ENCODE results near the gene BAIAP2L2. TPM values are rescaled to one million over a fixed set of nuclear protein-coding genes. Genes with fewer than 3 reads are reported as not detected.

The BAIAP2L2 gene
- total RNA-seq, 1 donor from 2014 or later, result 0.64 TPM

DNA sequence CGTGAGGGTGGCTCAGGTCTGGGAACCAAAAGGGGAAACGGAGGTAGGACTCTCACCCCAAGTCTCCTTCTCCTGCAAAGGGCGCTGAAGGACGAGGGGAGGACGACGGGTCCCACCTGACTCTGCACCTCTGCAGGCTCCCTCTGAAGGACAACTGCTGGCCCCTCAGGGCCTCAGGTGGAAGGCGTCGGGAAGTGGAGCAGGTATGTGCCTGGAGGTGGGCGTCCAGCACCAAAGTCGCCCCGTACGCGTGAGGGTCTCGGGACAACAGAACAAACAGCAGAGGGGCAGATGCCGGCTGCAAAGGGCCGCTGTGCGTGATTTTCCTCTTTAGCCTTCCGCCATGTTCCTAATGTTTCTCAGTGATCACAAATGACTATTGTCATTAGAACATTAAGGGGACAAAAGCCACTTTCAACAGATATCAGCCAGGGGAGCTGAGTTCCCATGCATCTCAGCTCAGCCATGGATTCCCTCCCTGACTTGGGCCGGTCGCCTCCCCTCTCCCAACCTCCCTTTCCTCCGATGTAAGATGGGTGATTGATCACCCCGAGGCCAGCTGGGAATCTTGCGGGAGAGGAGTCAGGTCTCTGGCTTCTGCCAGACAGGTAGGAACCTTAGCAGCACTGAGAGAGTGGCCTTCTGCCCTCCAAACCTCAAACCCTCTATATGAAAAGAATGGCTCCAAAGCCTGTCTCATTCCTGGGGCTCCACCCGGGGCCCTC lies 27.3 kb downstream of the BAIAP2L2 start:
- ChIA-PET CTCF (no interaction called here), POLR2A (interaction anchor here (0.6 kb wide), 1 partner anchor 362 kb away, joined by 3 read pairs; no protein-coding TSS in a partner anchor)
- Mint-ChIP-seq H3K27ac (no peak overlapping the region), H3K27me3 (peaks cover 23% of the 10 kb centered on the region), H3K36me3 (ENCODE audit: low read depth) (no peaks in the 10 kb centered on the region), H3K4me1 (peaks cover 7% of the 10 kb centered on the region), H3K4me3 (no peak overlapping the region), H3K9me3 (no peaks in the 10 kb centered on the region)
- DNase-seq (no peak), ATAC-seq (ENCODE audit: low read depth) (no peak)
- intact Hi-C loops (cut with micrococcal nuclease), result no loop called here
- TF ChIP-seq, protein P1, sequence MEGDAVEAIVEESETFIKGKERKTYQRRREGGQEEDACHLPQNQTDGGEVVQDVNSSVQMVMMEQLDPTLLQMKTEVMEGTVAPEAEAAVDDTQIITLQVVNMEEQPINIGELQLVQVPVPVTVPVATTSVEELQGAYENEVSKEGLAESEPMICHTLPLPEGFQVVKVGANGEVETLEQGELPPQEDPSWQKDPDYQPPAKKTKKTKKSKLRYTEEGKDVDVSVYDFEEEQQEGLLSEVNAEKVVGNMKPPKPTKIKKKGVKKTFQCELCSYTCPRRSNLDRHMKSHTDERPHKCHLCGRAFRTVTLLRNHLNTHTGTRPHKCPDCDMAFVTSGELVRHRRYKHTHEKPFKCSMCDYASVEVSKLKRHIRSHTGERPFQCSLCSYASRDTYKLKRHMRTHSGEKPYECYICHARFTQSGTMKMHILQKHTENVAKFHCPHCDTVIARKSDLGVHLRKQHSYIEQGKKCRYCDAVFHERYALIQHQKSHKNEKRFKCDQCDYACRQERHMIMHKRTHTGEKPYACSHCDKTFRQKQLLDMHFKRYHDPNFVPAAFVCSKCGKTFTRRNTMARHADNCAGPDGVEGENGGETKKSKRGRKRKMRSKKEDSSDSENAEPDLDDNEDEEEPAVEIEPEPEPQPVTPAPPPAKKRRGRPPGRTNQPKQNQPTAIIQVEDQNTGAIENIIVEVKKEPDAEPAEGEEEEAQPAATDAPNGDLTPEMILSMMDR (IDR thresholded peaks at IDR 0.05), result no peak

DNA sequence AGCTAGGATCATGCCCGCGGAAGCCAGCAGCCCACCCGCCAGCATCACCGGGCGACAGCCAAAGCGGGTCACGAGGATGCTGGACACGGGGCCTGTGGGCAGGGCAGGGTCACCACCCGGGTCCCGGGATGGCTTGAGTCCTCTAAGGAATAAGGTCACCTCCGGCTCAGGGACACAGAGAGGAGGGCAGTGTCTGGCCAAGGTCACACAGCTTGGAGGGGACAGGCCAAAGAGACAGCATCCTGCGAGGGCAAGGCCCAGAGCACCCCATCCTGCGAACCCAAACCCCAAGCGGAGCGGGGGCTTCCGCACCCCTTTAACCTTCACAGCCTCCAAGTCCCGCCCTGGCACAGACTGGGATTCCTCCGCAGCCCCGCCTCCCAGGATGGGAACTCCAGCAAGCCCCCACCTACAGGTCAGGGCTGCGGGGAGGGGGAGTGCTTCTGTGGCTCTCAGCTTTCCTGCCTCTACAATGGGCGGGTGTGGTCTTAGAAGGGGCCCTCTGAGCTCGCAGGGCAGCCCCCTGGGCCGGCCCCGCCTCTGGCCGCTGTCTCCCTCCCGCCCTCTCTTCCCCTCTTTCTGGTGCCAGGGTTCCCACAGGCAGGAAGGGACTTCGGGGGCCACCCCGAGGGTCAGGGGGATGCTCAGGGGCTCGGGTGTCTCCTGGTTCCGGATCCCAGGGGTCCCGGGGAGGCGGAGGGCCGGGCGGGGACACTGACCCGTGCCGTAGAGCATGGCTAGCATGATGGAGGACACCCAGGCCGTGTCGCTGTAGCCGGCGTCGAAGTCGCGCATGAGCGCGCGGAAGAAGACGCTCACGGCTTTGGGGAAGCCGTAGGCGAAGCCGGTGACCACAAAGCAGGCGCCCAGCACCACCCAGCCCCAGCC lies 28.3 kb downstream of the BAIAP2L2 start:
- Mint-ChIP-seq H3K9me3 (no peaks in the 10 kb centered on the region), H3K4me1 (peaks cover 7% of the 10 kb centered on the region), H3K4me3 (no peak overlapping the region), H3K27me3 (peaks cover 14% of the 10 kb centered on the region), H3K27ac (no peak overlapping the region), H3K36me3 (ENCODE audit: low read depth) (no peaks in the 10 kb centered on the region)
- ChIA-PET POLR2A (no interaction called here), CTCF (no interaction called here)
- DNase-seq (no peak), ATAC-seq (ENCODE audit: low read depth) (peak; percentile 23)
- intact Hi-C loops (cut with micrococcal nuclease), result no loop called here
- TF ChIP-seq, protein P1 (IDR thresholded peaks at IDR 0.05), result no peak

DNA sequence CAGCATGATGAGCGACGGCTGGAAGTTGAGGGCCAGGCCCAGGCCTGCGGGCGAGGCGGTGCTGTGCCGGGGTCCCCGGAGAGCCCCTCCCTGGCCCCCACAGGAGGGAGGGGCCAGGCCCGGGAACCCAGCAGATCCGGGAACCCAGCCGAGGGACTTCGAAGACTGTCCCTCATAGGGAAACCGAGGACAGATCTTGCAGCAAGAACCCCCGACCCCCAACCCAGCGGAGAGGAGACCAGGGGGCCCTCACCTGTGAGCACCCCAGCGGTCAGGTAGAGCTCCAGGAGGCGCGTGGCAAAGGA lies 28.9 kb downstream of the BAIAP2L2 start:
- POLR2A ChIA-PET, result no interaction called here
- no peak overlapping the region for H3K4me3 Mint-ChIP-seq
- TF ChIP-seq, protein P1 (IDR thresholded peaks at IDR 0.05), result no peak
- peaks cover 7% of the 10 kb centered on the region for H3K4me1 Mint-ChIP-seq
- peaks cover 14% of the 10 kb centered on the region for H3K27me3 Mint-ChIP-seq
- H3K36me3 Mint-ChIP-seq (ENCODE audit: low read depth), result no peaks in the 10 kb centered on the region
- DNase-seq (no peak), ATAC-seq (ENCODE audit: low read depth) (no peak)
- H3K27ac Mint-ChIP-seq, result no peak overlapping the region
- CTCF ChIA-PET, result no interaction called here
- intact Hi-C loops (cut with micrococcal nuclease), result no loop called here
- H3K9me3 Mint-ChIP-seq, result no peaks in the 10 kb centered on the region

DNA sequence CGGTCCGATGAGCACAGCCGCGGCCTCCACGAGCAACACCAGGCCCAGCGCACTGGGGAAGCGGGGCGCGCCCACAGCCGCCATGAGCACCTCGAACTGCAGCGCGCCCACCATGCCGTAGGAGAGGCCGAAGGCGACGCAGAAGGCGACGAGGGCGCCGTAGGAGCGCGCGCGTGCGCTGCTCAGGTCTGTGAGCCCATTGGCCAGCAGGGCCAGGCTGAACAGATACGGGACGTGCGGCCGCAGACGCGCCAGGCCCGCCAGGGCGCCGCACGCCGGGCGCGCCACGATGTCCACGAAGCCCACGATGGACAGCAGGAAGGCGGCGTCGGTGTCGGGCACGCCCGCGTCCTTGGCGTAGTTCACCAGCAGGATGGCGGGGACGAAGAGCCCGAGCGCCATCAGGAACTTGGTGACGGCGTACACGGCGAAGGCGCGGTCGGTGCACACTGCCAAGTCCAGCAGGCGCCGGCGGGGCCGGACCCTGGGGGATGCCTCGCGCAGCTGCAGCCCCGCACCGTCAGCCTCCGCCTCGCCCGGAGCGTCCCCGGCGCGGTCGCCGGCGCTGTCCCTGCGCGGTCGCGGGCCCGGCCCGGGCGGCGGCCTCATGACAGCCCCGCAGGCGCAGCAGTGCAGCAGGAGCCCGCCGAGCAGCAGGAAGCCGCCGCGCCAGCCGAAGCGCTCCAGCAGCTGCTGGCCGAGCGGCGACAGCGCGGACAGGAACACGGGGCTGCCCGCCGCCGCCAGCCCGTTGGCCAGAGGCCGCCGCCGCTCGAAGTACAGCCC lies 29.4 kb downstream of the BAIAP2L2 start:
- Mint-ChIP-seq H3K4me1 (peaks cover 7% of the 10 kb centered on the region), H3K4me3 (no peak overlapping the region), H3K27ac (no peak overlapping the region), H3K36me3 (ENCODE audit: low read depth) (no peaks in the 10 kb centered on the region), H3K9me3 (no peaks in the 10 kb centered on the region), H3K27me3 (peaks cover 14% of the 10 kb centered on the region)
- intact Hi-C loops (cut with micrococcal nuclease), result no loop called here
- DNase-seq, result no peak
- TF ChIP-seq, protein P1 (IDR thresholded peaks at IDR 0.05), result no peak
- CTCF ChIA-PET, result no interaction called here
- POLR2A ChIA-PET, result no interaction called here
- ATAC-seq (ENCODE audit: low read depth), result no peak

DNA sequence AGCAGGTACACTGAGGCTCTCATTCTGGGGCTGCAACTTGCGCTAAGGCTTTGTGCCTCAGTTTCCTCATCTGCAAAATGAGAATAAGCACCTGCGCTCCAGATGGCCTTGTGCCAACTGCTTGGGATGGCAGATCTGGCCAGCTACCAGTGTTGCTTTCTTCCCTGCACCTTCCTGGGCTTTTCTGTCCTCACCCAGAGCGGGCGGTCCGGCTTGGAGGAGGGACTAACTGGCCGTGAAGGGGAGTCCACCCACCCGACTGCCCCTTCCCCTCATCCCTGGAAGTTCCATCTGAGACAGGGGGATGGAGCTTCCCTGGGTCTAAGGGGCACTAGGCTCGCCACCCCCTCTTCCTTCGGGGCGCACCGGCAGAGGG lies 30.0 kb downstream of the BAIAP2L2 start:
- CTCF ChIA-PET, result no interaction called here
- Mint-ChIP-seq H3K27ac (no peak overlapping the region), H3K27me3 (peaks cover 14% of the 10 kb centered on the region), H3K9me3 (no peaks in the 10 kb centered on the region), H3K36me3 (ENCODE audit: low read depth) (peaks cover 2% of the 10 kb centered on the region), H3K4me3 (no peak overlapping the region), H3K4me1 (peaks cover 7% of the 10 kb centered on the region)
- ATAC-seq (ENCODE audit: low read depth) (no peak), DNase-seq (no peak)
- intact Hi-C loops (cut with micrococcal nuclease), result no loop called here
- TF ChIP-seq, protein P1 (IDR thresholded peaks at IDR 0.05), result no peak
- POLR2A ChIA-PET, result no interaction called here
